Measurements from ENCODE around the gene ZNF501.

ZNF501 gene

DNA sequence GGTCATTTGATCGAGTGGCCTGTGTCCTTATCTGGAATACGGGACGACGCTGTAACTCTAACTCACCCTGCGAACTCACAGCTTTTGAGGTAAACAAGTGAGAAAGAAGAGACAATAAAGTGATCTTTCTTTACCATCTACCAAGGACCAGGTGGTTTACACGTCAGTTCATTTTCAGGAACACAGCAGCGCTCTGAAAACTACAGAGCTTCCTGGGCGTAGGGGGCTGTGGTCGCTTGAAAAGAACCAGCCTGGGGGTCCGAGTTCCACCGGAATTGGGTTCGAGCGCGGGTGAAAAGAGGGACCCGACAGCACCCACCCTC is 31.6 kb downstream of the ZNF501 start:
- DNase-seq, result no peak
- Histone ChIP-seq H3K36me3 (ENCODE audit: control insufficient read depth, insufficient read depth, low read length) (peaks cover 5% of the 10 kb centered on the region), H3K4me3 (ENCODE audit: insufficient read depth, low read depth, low read length, poor library complexity, severe bottlenecking) (peak overlapping the region; percentile 89), H3K4me1 (ENCODE audit: control insufficient read depth, insufficient read depth, low read length, poor library complexity, severe bottlenecking) (peaks cover 3% of the 10 kb centered on the region), H3K9me3 (ENCODE audit: control insufficient read depth, low read length) (no peaks in the 10 kb centered on the region), H3K27me3 (replicated peaks; ENCODE audit: control insufficient read depth, insufficient read depth, low read length, poor library complexity, severe bottlenecking) (no peaks in the 10 kb centered on the region), H3K27ac (ENCODE audit: insufficient read depth, low read length, poor library complexity, severe bottlenecking) (peak overlapping the region; percentile 72)

DNA sequence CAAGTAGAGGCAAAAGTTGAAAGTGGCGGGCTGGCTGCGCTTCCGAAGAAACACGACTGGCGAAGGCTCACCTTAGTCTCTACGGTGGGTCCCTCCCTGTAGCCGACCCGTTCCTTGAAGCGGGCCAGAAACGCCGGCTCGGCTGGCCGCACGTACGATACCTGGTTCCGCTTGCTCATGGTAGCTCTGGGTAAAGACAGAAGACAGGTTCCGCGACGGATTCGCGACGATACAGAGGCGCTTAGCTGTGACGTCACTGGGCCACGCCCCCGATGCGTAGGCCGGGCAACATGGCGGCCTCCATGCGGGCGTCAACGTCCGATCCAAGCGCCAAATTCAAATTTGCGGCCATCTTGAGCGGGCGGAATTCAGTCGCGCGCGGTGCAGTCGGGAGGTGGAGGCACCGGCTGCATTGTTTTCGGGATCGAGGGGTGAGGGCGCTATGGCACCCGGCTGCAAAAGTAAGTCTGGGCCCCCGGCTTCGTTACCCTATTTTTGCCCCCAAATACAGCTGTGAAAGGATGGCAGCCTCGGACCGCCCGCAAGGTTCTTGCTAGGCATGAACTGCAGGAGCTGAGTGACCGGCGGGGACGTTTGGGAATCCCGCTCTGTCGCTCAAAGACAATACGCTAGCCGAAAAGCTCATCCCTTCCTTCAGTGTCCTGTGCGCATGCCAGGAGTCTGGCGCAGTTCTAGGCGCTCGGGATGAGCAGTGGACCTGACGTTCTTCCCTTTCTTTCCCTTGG is 32.2 kb downstream of the ZNF501 start, which contains the start of the genes KIAA1143 and KIF15:
Gene KIAA1143, minus strand, starts transcription at position 196 of the 746 bp plus-strand sequence. Its CDS starts 17 bp downstream, at position 179.
Gene KIF15, plus strand, starts transcription at position 371 of the 746 bp plus-strand sequence. Its CDS starts 72 bp downstream, at position 443.
- H3K27ac ChIP-seq (ENCODE audit: insufficient read depth, low read length, poor library complexity, severe bottlenecking), result peak within 1 kb of the TSS; percentile 72
- H3K27me3 ChIP-seq (replicated peaks; ENCODE audit: control insufficient read depth, insufficient read depth, low read length, poor library complexity, severe bottlenecking), result no peaks in the 10 kb centered on the region
- H3K36me3 ChIP-seq (ENCODE audit: control insufficient read depth, insufficient read depth, low read length), result no peaks in the 10 kb centered on the region
- H3K4me1 ChIP-seq (ENCODE audit: control insufficient read depth, insufficient read depth, low read length, poor library complexity, severe bottlenecking), result peaks cover 3% of the 10 kb centered on the region
- peak; percentile 89 to 94 (median 92) for DNase-seq
- H3K9me3 ChIP-seq (ENCODE audit: control insufficient read depth, low read length), result no peaks in the 10 kb centered on the region
- H3K4me3 ChIP-seq (ENCODE audit: insufficient read depth, low read depth, low read length, poor library complexity, severe bottlenecking), result peak within 1 kb of the TSS; percentile 89

GRCh38 chr3:44762170-44762677 is 32.8 kb downstream of the ZNF501 start:
- H3K4me1 ChIP-seq (ENCODE audit: control insufficient read depth, insufficient read depth, low read length, poor library complexity, severe bottlenecking), result peaks cover 3% of the 10 kb centered on the region
- H3K9me3 ChIP-seq (ENCODE audit: control insufficient read depth, low read length), result no peaks in the 10 kb centered on the region
- H3K27me3 ChIP-seq (replicated peaks; ENCODE audit: control insufficient read depth, insufficient read depth, low read length, poor library complexity, severe bottlenecking), result no peaks in the 10 kb centered on the region
- DNase-seq, result no peak
- no peak overlapping the region for H3K27ac ChIP-seq (ENCODE audit: insufficient read depth, low read length, poor library complexity, severe bottlenecking)
- H3K4me3 ChIP-seq (ENCODE audit: insufficient read depth, low read depth, low read length, poor library complexity, severe bottlenecking), result peak overlapping the region; percentile 89
- H3K36me3 ChIP-seq (ENCODE audit: control insufficient read depth, insufficient read depth, low read length), result no peaks in the 10 kb centered on the region

GRCh38 chr3:44762690-44763089 is 33.3 kb downstream of the ZNF501 start:
- no peaks in the 10 kb centered on the region for H3K9me3 ChIP-seq (ENCODE audit: control insufficient read depth, low read length)
- peaks cover 3% of the 10 kb centered on the region for H3K4me1 ChIP-seq (ENCODE audit: control insufficient read depth, insufficient read depth, low read length, poor library complexity, severe bottlenecking)
- no peaks in the 10 kb centered on the region for H3K36me3 ChIP-seq (ENCODE audit: control insufficient read depth, insufficient read depth, low read length)
- H3K4me3 ChIP-seq (ENCODE audit: insufficient read depth, low read depth, low read length, poor library complexity, severe bottlenecking), result no peak overlapping the region
- H3K27ac ChIP-seq (ENCODE audit: insufficient read depth, low read length, poor library complexity, severe bottlenecking), result no peak overlapping the region
- H3K27me3 ChIP-seq (replicated peaks; ENCODE audit: control insufficient read depth, insufficient read depth, low read length, poor library complexity, severe bottlenecking), result no peaks in the 10 kb centered on the region
- DNase-seq, result no peak

DNA sequence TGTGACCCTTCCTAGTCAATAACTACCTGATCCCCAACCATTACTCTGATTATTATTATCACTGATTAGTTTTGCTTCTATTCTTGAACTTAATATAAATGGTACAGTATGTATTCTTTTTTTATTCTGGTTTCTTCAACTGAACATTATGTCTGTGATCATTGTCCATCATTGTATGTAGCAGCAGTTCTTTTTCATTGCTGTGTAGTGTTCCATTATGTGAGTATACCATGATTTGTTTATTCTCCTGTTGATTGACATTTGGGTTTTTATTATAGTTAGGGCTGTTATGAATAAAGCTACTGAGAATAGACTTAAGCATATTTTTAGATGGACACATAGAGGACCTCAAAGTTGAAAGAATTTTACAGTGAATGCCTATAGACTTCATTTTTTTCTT is 34.8 kb downstream of the ZNF501 start:
- Histone ChIP-seq H3K4me1 (ENCODE audit: control insufficient read depth, insufficient read depth, low read length, poor library complexity, severe bottlenecking) (peaks cover 3% of the 10 kb centered on the region), H3K27ac (ENCODE audit: insufficient read depth, low read length, poor library complexity, severe bottlenecking) (no peak overlapping the region), H3K27me3 (replicated peaks; ENCODE audit: control insufficient read depth, insufficient read depth, low read length, poor library complexity, severe bottlenecking) (no peaks in the 10 kb centered on the region), H3K36me3 (ENCODE audit: control insufficient read depth, insufficient read depth, low read length) (no peaks in the 10 kb centered on the region), H3K4me3 (ENCODE audit: insufficient read depth, low read depth, low read length, poor library complexity, severe bottlenecking) (no peak overlapping the region), H3K9me3 (ENCODE audit: control insufficient read depth, low read length) (no peaks in the 10 kb centered on the region)
- DNase-seq, result no peak

GRCh38 chr3:44771424-44772098 is 42.1 kb downstream of the ZNF501 start:
- no peak overlapping the region for H3K27ac ChIP-seq (ENCODE audit: insufficient read depth, low read length, poor library complexity, severe bottlenecking)
- H3K36me3 ChIP-seq (ENCODE audit: control insufficient read depth, insufficient read depth, low read length), result no peaks in the 10 kb centered on the region
- H3K4me3 ChIP-seq (ENCODE audit: insufficient read depth, low read depth, low read length, poor library complexity, severe bottlenecking), result no peak overlapping the region
- no peaks in the 10 kb centered on the region for H3K4me1 ChIP-seq (ENCODE audit: control insufficient read depth, insufficient read depth, low read length, poor library complexity, severe bottlenecking)
- H3K27me3 ChIP-seq (replicated peaks; ENCODE audit: control insufficient read depth, insufficient read depth, low read length, poor library complexity, severe bottlenecking), result no peaks in the 10 kb centered on the region
- DNase-seq, result no peak
- H3K9me3 ChIP-seq (ENCODE audit: control insufficient read depth, low read length), result no peaks in the 10 kb centered on the region

DNA sequence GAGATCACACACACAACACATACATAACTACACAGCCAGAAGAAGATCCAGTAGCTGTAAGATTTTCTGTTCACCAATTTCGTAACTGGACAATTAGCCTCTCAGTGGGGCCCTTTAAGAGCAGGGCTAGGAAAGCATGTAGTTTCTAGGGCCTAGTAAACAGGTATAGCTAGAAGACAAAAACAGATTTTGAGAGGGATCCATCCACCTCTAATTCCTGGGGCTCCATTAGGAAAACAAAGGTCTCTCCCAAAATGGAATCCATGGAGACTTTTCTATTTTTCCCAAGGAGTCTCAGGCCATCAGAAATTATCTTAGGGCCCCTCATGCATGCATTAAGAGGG is 42.6 kb downstream of the ZNF501 start:
- no peaks in the 10 kb centered on the region for H3K9me3 ChIP-seq (ENCODE audit: control insufficient read depth, low read length)
- H3K27ac ChIP-seq (ENCODE audit: insufficient read depth, low read length, poor library complexity, severe bottlenecking), result no peak overlapping the region
- H3K4me1 ChIP-seq (ENCODE audit: control insufficient read depth, insufficient read depth, low read length, poor library complexity, severe bottlenecking), result no peaks in the 10 kb centered on the region
- no peak for DNase-seq
- H3K36me3 ChIP-seq (ENCODE audit: control insufficient read depth, insufficient read depth, low read length), result no peaks in the 10 kb centered on the region
- H3K4me3 ChIP-seq (ENCODE audit: insufficient read depth, low read depth, low read length, poor library complexity, severe bottlenecking), result no peak overlapping the region
- no peaks in the 10 kb centered on the region for H3K27me3 ChIP-seq (replicated peaks; ENCODE audit: control insufficient read depth, insufficient read depth, low read length, poor library complexity, severe bottlenecking)

DNA sequence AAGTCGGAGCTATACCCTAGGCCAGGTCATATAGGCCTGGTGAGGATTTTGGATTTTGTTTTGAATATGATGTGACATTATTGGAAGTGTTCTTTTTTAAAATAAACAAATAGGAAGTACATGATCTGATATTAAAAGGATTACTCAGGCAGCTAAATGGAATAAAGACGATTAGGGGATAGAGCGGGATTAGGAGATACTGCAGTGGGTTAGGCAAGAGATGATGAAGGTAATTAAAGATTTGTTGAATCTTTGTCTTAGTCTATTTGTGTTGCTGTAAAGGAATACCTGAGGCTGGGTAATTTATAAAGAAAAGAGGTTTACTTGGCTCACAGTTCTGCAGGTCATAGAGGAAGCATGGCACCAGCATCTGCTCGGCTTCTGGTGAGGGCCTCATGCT is 53.5 kb downstream of the ZNF501 start:
- DNase-seq, result no peak
- Histone ChIP-seq H3K36me3 (ENCODE audit: control insufficient read depth, insufficient read depth, low read length) (no peaks in the 10 kb centered on the region), H3K27me3 (replicated peaks; ENCODE audit: control insufficient read depth, insufficient read depth, low read length, poor library complexity, severe bottlenecking) (no peaks in the 10 kb centered on the region), H3K9me3 (ENCODE audit: control insufficient read depth, low read length) (no peaks in the 10 kb centered on the region), H3K4me1 (ENCODE audit: control insufficient read depth, insufficient read depth, low read length, poor library complexity, severe bottlenecking) (no peaks in the 10 kb centered on the region), H3K27ac (ENCODE audit: insufficient read depth, low read length, poor library complexity, severe bottlenecking) (no peak overlapping the region), H3K4me3 (ENCODE audit: insufficient read depth, low read depth, low read length, poor library complexity, severe bottlenecking) (no peak overlapping the region)
